ENCODE data around the gene RASSF8. TPM values are rescaled to one million over a fixed set of nuclear protein-coding genes. Genes with fewer than 3 reads are reported as not detected.

RASSF8 gene
- total RNA-seq, 4 donors from 2014 or later, result 56.8 to 81.0 (median 77.3) TPM

DNA sequence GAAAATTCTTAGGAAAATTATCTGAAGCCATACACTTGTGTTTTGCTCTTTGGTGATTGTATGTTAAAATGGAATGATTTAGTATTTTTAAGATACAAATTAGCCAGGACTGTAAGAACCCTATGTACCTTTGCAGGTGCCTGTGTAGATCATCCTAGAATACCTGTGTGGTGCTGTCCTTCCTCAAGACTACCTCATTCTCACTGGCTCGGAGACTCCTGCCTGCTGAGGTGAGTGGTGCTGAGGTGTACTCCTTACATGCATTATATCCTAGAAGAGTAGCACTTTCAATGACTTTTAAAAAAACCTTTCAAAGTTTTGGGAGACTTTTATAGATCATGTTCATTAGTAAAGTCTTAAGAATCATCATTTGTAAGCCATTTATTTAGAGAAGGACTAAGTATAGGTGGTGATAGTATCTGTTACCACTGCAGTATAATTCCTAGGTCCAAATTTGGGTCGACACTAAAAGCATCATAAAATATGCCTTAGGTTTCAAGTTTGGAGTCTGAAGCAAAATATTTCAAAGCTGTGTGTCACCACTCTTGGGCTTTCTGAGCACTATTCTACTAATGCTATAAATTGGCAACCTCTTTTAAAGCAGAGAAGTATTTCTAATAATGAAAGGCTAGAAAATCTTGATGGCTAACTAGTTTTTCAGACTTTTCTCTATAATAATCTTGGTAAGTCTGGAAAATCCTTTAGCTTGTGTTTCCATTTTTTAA, 36.6 kb downstream of the RASSF8 start:
- Histone ChIP-seq H3K9me3 (no peaks in the 10 kb centered on the region), H3K36me3 (no peaks in the 10 kb centered on the region), H3K27ac (replicated peaks in 1 of 4) (peak overlapping the region; percentile 51 to 68 (median 64)), H3K4me3 (no peak overlapping the region), H3K27me3 (no peaks in the 10 kb centered on the region), H3K4me1 (peaks cover 41 to 86% (median 77%) of the 10 kb centered on the region in 4 donors)
- no peak for DNase-seq (ENCODE audit: extremely low spot score)
- intact Hi-C loops (cut with DNase I), result no loop called here
- TF ChIP-seq POLR2A (IDR thresholded peaks at IDR 0.05; ENCODE audit: low read depth) (no peak), EP300 (IDR thresholded peaks at IDR 0.05) (no peak), POLR2AphosphoS5 (IDR thresholded peaks at IDR 0.05) (no peak)
- TF ChIP-seq, protein P1, sequence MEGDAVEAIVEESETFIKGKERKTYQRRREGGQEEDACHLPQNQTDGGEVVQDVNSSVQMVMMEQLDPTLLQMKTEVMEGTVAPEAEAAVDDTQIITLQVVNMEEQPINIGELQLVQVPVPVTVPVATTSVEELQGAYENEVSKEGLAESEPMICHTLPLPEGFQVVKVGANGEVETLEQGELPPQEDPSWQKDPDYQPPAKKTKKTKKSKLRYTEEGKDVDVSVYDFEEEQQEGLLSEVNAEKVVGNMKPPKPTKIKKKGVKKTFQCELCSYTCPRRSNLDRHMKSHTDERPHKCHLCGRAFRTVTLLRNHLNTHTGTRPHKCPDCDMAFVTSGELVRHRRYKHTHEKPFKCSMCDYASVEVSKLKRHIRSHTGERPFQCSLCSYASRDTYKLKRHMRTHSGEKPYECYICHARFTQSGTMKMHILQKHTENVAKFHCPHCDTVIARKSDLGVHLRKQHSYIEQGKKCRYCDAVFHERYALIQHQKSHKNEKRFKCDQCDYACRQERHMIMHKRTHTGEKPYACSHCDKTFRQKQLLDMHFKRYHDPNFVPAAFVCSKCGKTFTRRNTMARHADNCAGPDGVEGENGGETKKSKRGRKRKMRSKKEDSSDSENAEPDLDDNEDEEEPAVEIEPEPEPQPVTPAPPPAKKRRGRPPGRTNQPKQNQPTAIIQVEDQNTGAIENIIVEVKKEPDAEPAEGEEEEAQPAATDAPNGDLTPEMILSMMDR (IDR thresholded peaks at IDR 0.05), result no peak
- WGBS, result 61% methylated on average over 2 of the region's 2 CpGs

DNA sequence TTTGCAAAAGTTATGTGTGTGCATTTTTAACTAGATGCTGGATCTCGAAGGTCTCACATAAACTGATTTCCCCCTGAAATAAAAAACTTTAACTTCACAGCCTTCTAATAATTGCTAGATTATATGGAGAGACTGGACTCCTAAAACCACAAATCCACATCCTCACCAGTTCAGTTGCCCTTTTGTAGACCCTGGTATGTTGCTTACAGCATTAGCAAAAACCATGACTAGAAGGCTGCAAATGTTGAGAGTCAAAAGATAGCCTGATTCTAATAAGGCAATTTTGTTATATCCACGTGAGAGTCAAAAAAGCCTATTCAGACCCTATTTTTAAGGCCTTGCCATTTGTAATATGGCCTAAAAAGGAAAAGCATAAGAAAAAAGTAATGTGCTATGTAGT, 37.4 kb downstream of the RASSF8 start:
- TF ChIP-seq EP300 (IDR thresholded peaks at IDR 0.05) (no peak), POLR2AphosphoS5 (IDR thresholded peaks at IDR 0.05) (no peak), POLR2A (IDR thresholded peaks at IDR 0.05; ENCODE audit: low read depth) (no peak)
- TF ChIP-seq, protein P1 (IDR thresholded peaks at IDR 0.05), result no peak
- H3K9me3 ChIP-seq, result no peaks in the 10 kb centered on the region
- H3K36me3 ChIP-seq, result no peaks in the 10 kb centered on the region
- no peak for DNase-seq (ENCODE audit: extremely low spot score)
- no peaks in the 10 kb centered on the region for H3K27me3 ChIP-seq
- peaks cover 41 to 86% (median 77%) of the 10 kb centered on the region in 4 donors for H3K4me1 ChIP-seq
- WGBS, result 76% methylated on average over 2 of the region's 2 CpGs
- H3K4me3 ChIP-seq, result no peak overlapping the region
- intact Hi-C loops (cut with DNase I), result no loop called here
- H3K27ac ChIP-seq (replicated peaks in 1 of 4), result peak overlapping the region; percentile 51 to 68 (median 64)

DNA sequence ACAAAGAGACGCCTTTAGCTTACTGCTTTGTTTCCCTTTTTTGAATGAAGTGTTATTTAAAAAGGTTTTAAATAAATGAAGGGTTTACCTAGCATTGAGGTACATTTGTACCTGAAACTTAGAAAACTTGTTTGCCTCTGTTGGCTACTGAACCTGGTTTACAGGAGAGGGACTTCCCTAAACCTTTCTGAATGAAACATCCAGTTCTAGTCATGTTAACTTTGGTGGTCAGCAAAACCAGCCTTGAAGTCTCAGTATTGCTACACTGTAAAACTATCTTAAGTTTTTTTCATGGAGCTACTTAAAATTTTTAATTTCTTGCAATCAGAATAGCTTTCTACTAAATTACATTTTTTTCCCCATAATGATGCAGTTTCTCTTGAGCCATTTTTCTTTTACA, 38.2 kb downstream of the RASSF8 start:
- intact Hi-C loops (cut with DNase I), result no loop called here
- no peaks in the 10 kb centered on the region for H3K9me3 ChIP-seq
- H3K27me3 ChIP-seq, result no peaks in the 10 kb centered on the region
- 91% methylated on average over 1 of the region's 1 CpG for WGBS
- no peak for DNase-seq (ENCODE audit: extremely low spot score)
- no peaks in the 10 kb centered on the region for H3K36me3 ChIP-seq
- peaks cover 41 to 78% (median 73%) of the 10 kb centered on the region in 4 donors for H3K4me1 ChIP-seq
- H3K27ac ChIP-seq (replicated peaks in 1 of 4), result peak overlapping the region; percentile 51 to 68 (median 64)
- H3K4me3 ChIP-seq, result no peak overlapping the region
- TF ChIP-seq, protein P1 (IDR thresholded peaks at IDR 0.05), result no peak
- TF ChIP-seq POLR2AphosphoS5 (IDR thresholded peaks at IDR 0.05) (no peak), POLR2A (IDR thresholded peaks at IDR 0.05; ENCODE audit: low read depth) (no peak), EP300 (IDR thresholded peaks at IDR 0.05) (no peak)

DNA sequence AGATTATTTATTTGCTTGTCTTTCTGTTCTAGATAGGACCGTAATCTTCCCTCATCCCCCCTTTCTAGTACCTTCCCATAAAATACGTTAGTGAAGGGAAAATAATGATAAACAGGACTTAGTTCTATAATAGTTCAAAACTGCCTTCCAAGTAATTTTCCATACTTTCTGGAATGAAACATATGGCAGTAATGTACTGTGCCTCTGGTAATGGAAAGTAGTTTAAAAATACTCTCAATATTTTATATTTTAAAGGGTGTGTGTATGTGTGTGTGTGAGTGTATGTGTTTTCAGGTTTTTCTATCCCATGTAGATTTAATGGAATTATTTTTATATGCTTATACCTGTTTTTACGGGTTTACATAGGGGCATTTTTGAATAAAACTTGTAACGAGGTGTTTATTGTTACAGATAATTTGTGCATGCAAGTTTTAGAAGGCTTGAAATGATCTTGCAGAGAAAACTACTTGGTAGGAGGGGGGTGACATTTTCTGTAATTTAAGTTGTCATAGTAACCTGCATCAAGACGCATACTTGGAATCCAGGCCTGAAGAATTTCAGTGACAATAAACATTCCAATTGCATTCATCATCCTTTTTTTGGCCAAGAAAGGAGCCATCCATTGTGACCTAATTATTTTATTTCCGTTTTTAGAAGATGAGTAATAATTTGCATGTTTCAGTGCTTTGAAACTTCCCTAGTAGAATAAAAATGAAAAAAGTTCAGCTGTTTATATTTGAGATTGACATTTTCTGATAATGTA, 38.9 kb downstream of the RASSF8 start:
- Histone ChIP-seq H3K36me3 (no peaks in the 10 kb centered on the region), H3K27ac (replicated peaks in 1 of 4) (peak overlapping the region; percentile 51 to 68 (median 64)), H3K4me3 (no peak overlapping the region), H3K27me3 (no peaks in the 10 kb centered on the region), H3K4me1 (peaks cover 37 to 74% (median 68%) of the 10 kb centered on the region in 4 donors), H3K9me3 (no peaks in the 10 kb centered on the region)
- intact Hi-C loops (cut with DNase I), result no loop called here
- DNase-seq (ENCODE audit: extremely low spot score), result no peak
- TF ChIP-seq POLR2AphosphoS5 (IDR thresholded peaks at IDR 0.05), result peak in 1 of 2 donors; percentile 66
- TF ChIP-seq, protein P1 (IDR thresholded peaks at IDR 0.05), result no peak
- WGBS, result 41% methylated on average over 6 of the region's 6 CpGs

Data from esophagus muscularis mucosa (tissue), 4 donors.